Right kidney (tissue), 1 donor: ENCODE results near the gene OSTC.
"Not testable (repeated sequence)": the region's sequence is repeated elsewhere in the genome, so short reads cannot be mapped to it uniquely, and the experiment has no call there.

Source experiments
- DNase-seq: peaks from one replicate; pipeline ENCODE4 v3.0.0-alpha.2; 2016

Gene OSTC

DNA sequence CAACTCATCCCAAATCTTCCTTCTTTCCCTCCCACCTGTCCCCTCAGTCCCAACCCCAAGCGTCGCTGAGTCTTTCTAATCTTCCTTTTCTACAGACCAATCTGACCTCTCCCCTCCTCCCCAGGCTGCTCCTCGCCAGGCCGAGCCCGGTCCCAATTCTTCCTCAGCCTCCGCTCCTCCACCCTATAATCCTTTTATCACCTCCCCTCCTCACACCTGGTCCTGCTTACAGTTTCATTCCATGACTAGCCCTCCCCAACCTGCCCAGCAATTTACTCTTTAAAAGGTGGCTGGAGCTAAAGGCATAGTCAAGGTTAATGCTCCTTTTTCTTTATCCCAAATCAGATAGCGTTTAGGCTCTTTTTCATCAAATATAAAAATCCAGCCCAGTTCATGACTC, 60.2 kb downstream of the OSTC start:
- DNase-seq = not testable (repeated sequence)

GRCh38 chr4:108714880-108715279, 64.5 kb downstream of the OSTC start:
- no peak for DNase-seq

GRCh38 chr4:108716340-108716739, 65.9 kb downstream of the OSTC start:
- no peak for DNase-seq

GRCh38 chr4:108717386-108717785, 67.0 kb downstream of the OSTC start:
- DNase-seq = no peak
